Activated CD4-positive, alpha-beta T cell treated with anti-CD3 and anti-CD28 coated beads, Interleukin-2, Interleukin-6, amounts not matched to agents 100 ng/mL and 50 ng/mL, durations not matched to agents 16 hours and 8 hours (primary cell): ENCODE data around the gene ASIC4.

ENCODE experiments used
- DNase-seq: peaks from one replicate; pipeline ENCODE4 v3.0.0-alpha.2; 2020

ASIC4 gene

GRCh38 chr2:219516888-219517287, 2.6 kb downstream of the ASIC4 start:
- no peak for DNase-seq

DNA sequence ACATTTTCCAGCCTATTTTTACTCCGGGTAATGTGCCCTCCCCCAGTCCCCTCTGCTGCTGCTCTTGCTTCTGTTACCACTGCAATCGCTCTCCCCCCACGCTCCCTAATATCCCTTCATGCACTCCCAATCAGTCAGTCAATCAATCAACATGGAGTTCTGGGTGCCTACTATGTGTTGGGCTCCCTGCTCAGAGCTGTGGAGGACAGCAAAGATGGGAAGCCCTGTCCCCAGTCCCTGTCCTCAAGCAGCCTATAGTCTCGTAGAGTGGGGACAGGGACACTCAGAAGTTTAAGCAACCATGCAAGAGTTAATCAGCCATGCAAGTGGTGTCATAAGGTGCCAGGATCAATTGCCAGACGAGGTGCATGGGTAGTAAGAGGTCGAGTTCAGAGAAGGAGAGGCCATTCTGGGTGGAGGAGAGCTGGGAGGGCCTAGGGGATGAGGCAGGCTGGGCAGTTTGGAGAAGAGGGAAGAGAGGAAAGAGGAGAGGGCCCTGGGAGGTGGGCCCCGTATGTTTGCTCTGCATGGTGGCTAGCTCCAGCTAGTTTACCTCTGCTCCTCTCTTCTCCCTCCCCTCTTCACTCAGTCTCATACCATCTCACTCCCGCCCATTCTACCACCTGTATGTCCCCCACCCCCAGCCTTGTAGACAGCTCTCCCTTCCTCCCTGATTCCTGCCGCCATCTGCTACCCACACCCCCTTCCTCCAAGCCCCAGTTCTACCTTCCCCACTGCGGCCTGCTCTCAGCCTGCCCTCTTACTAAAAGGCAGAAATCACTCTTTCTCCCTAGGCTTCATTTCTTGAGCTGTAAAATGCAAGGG, 3.9 kb downstream of the ASIC4 start:
- no peak for DNase-seq

DNA sequence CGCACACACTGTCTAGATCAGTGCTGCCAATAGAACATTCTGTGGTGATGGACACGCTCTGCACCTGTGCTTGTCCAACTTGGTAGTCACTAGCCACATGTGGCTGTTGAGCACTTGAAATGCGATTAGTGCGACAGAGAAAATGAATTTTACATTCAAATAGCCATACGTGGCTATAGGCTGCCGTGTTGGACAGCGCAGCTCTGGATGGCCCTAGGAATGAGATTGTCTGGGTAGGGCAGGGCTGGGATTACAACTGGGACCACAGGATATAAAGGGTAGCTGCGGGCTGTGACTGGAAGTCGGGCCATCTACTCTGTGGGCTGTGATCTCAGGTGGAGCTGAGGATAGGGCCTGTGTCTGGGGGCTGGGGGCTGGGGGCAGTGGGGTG, 5.2 kb downstream of the ASIC4 start:
- no peak for DNase-seq

GRCh38 chr2:219520079-219520478, 5.8 kb downstream of the ASIC4 start:
- DNase-seq: no peak

DNA sequence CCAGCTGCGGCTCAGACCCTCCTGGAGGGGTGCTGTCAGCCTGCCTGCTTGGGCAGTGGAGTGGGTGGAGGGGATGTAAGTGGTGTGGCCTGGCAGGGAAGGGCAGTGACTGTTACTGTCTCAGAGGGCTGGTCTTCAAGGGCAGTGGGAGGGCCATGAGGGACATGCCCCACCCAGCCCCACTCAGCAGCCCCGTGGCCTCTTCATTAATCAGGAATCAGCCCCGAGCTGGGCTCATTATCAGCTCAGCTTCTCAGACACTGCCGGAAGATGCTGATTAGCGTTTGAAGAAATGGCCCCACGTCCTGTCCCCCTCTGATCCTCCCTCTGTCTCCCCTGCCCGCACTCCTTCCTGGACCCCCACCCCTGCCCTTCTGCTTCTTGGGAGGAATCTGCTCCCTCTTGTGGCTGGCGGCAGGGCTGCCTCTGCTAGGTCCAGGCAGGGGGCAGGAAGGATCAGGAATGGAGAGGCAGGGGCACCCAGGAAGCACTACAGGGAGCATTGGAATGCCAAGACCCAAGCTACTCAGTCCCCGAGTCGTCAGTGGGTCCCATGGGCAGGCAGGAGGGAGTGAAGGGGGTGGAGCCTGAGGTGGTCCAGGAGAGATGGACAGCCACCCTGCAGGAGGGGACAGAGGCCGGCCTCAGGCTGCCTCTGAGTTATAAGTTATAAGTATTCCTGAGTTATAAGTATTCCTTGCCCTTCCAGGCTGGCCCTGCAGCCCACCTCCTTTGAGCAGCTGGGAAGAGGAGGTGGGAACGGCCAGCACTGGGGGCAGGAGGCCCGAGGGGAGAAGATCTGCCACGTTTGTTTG, 7.0 kb downstream of the ASIC4 start:
- no peak for DNase-seq

GRCh38 chr2:219522111-219523030, 8.1 kb downstream of the ASIC4 start:
- no peak for DNase-seq

DNA sequence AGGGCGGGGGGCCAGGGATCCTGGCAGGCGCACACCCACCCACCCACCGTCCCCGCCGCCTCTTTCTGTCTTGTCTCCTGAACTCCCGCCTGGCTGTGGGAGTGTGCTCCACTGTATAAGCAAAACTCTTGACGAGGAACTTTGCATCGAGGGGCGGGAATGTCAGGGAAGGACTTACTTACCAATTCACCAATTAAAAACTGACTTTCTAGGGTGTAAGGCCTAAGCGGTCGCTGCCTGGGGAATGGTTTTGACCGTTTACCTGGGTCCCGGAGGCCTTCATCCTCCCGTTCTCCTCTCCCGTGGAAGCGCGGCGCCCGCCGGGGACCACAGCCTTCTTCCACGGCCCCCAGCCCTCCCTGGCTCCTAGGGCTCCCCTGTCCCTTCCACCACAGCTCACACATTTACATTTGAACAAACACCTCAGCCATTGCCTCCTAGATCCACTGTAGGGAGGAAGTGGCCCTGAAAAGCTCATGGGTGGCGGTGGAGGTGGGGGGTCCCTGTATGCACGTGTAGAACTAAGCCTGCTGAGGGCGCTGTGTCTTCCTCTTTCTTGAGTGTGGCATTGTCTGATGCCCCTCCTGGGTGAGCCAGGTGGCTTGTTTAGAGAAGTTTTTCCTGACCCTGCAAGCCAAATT, 8.9 kb downstream of the ASIC4 start:
- no peak for DNase-seq

- DNase-seq: no peak
Measured at GRCh38 chr2:219524817-219525216, 10.5 kb downstream of the ASIC4 start.

GRCh38 chr2:219525533-219526232, 11.4 kb downstream of the ASIC4 start:
- no peak for DNase-seq

DNA sequence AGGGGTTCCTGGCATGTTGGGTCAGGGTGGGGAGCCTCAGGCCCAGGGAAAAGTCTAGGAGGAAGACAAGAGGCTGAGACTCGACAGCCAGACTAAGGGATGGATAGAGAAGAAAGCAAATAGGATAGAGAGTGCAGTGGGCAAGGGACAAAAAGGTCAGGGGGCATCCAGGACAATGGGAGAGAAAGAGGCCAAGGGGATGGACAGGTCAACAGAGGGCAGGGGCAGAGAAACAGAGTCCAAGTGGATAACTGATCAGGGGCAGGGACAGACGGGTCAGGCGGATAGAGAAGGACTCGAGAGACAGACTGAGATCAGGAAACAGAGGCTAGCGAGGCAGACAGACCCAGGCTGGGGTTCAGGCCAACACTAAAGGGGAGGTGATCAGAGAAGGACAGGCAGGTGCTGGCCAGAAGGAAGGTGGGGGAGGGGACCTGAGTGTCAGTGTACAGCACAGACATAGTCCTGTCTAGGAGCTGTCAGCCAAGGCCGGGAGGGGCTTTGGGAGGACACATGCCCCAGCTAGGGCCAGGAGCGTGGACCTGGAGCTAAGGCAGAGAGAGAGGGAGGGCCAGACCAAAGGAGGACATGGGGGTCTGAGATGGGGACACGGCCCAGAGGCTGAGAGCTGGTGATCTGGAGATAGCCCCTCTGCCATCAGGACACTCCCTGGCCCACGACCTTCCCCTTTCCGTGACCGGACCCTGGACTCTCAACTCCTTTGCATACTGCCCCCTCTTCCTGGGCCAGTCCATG, 12.2 kb downstream of the ASIC4 start:
- no peak for DNase-seq

- no peak for DNase-seq
Measured at GRCh38 chr2:219527076-219527394, 12.8 kb downstream of the ASIC4 start.

DNA sequence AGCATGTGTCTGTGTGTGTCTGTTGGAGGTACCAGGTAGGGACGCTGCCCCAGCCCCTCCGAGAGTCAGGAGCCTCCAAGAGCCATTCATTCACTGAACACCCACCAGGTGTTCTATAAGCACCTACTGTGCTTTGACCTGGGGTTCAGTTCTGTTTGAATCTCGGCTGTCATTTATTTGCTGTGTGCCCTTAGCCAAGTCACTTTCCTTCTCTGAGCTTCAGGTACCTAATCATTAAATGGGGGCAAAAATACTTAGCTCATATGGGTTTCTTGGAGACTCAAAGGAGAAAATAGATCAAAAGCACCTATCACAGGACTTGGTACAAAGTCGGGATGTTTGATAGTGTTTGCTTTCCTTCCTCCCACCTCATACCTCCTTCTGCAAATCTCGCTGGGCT, 13.2 kb downstream of the ASIC4 start:
- no peak for DNase-seq

GRCh38 chr2:219530048-219530963, 16.0 kb downstream of the ASIC4 start:
- peak; percentile 90 for DNase-seq

DNA sequence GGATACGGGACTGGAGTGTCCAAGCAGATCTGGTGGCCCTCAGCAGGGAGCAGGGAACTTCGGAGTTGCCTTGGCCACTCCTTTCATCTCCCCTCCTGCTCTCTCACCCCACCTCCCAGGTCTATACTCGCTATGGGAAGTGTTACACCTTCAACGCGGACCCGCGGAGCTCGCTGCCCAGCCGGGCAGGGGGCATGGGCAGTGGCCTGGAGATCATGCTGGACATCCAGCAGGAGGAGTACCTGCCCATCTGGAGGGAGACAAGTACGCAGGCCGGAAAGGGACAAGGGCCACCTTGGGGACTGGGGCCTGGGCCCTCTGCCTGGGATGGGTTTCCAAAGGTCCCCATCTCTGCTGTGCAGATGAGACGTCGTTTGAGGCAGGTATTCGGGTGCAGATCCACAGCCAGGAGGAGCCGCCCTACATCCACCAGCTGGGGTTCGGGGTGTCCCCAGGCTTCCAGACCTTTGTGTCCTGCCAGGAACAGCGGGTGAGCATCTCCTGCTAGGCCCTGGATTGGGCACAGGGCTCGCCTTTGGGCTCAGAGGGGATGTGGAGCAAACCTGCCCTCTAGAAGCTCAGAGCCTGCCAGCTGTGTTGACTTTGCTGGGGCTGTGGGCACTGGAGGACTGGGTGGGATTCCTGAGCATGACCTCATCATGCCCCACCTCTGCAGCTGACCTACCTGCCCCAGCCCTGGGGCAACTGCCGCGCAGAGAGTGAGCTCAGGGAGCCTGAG, 17.5 kb downstream of the ASIC4 start:
- no peak for DNase-seq

- DNase-seq: no peak
Measured at GRCh38 chr2:219532378-219532649, 18.0 kb downstream of the ASIC4 start.

DNA sequence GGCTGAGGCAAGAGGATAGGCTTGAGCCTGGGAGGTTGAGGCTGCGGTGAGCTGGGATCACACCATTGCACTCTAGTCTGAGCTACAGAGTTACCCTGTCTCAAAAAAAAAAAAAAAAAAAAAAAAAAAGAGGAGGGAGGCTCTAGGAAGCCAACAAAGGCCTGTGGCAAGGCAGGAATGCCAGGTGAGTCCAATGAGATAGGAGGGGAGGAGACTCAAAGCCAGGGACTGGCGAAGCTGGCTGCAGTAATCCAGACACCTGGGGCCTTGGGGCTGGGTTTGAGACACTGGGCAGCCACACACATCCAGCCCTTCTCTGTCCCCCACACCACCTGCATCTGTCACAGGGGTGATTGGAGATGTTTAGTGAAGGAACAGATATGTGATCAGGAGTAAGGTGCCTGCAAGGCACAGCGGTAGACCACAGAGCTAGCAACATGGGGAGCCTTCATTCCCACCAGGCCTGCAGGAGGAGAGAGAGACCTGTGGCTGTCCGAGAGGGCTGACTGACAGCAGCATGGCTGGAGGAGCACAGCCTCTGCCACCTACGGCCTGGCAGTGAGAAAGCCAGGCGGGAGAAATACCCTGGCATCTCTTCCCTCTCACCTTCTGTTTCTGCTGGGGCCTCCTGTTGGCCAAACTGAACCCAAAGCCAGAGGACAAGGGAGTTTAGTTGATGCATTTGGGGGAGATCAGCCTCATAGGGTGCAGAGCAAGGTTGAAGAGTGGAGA, 19.8 kb downstream of the ASIC4 start:
- no peak for DNase-seq

DNA sequence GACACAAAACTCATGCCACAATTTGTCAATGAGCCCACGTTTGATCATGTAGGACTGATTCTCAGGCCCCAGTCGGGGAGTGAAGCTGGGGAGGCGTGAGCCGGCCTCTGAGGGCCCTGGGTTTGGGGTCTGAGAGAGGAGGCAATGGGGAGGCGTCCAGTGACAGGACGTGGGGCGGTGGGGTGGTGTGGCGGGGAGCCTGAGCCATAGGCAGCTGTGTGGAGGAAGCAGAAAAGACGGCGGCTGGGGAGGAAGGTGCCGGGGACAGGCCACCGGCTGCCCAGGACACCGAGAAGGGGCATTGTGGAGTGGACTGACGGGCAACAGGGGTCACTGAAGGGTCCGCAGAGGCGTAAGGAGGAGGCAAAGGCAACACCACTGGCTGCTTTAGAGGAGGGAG, 22.1 kb downstream of the ASIC4 start:
- DNase-seq: no peak

GRCh38 chr2:219536967-219537366, 22.7 kb downstream of the ASIC4 start:
- DNase-seq: no peak
